Choroid plexus epithelial cell (primary cell): ENCODE measurements around the gene SCUBE3.

Experiments
- DNase-seq: peaks from one replicate; pipeline ENCODE4 v3.0.0-alpha.2; 2010; ENCODE audit warnings: low read depth
- H3K4me3 ChIP-seq: 2 replicates; pipeline ENCODE4 v1.5.1; 2011; ENCODE audit warnings: low read depth, mild to moderate bottlenecking, control low read depth, low read length, moderate library complexity
- CTCF ChIP-seq: conservative IDR thresholded peaks from 2 replicates; pipeline ENCODE4 v1.5.1; 2011; ENCODE audit warnings: low read depth, mild to moderate bottlenecking, control low read depth, inconsistent platforms, low read length, moderate library complexity

Gene SCUBE3

GRCh38 chr6:35287671-35288396 lies 74.1 kb downstream of the SCUBE3 start:
- no peak for TF ChIP-seq CTCF
- H3K4me3 ChIP-seq, result no peak overlapping the region
- DNase-seq, result no peak

- H3K4me3 ChIP-seq, result no peak overlapping the region
- DNase-seq, result no peak
- no peak for TF ChIP-seq CTCF
Observed at GRCh38 chr6:35288834-35289233, 75.1 kb downstream of the SCUBE3 start.

- TF ChIP-seq CTCF, result no peak
- no peak overlapping the region for H3K4me3 ChIP-seq
- no peak for DNase-seq
Observed at GRCh38 chr6:35291491-35291890, 77.7 kb downstream of the SCUBE3 start.

- H3K4me3 ChIP-seq, result no peak overlapping the region
- no peak for TF ChIP-seq CTCF
- no peak for DNase-seq
Observed at GRCh38 chr6:35292494-35292893, 78.7 kb downstream of the SCUBE3 start.

GRCh38 chr6:35293681-35294080 lies 79.9 kb downstream of the SCUBE3 start:
- H3K4me3 ChIP-seq, result no peak overlapping the region
- DNase-seq, result no peak
- no peak for TF ChIP-seq CTCF

- no peak overlapping the region for H3K4me3 ChIP-seq
- peak; percentile 80 for TF ChIP-seq CTCF
- peak; percentile 51 for DNase-seq
Observed at GRCh38 chr6:35294308-35294945, 80.7 kb downstream of the SCUBE3 start.

GRCh38 chr6:35295036-35295435 lies 81.3 kb downstream of the SCUBE3 start:
- H3K4me3 ChIP-seq, result no peak overlapping the region
- no peak for TF ChIP-seq CTCF
- no peak for DNase-seq
